ENCODE data around the gene COL12A1. TPM values are rescaled to one million over a fixed set of nuclear protein-coding genes. Genes with fewer than 3 reads are reported as not detected.

The COL12A1 gene
- total RNA-seq, 4 donors from 2014 or later = 136 to 423 (median 275) TPM

GRCh38 chr6:75180864-75181263 lies 25.0 kb downstream of the COL12A1 start:
- no peaks in the 10 kb centered on the region for H3K36me3 ChIP-seq
- no peak overlapping the region for H3K4me3 ChIP-seq
- H3K9me3 ChIP-seq = no peaks in the 10 kb centered on the region
- H3K4me1 ChIP-seq = no peaks in the 10 kb centered on the region
- intact Hi-C loops (cut with DNase I; ENCODE audit: low total_unique reads) = no loop called here
- H3K27ac ChIP-seq = peak overlapping the region in 1 of 2 donors; percentile 28
- TF ChIP-seq CTCF (IDR thresholded peaks at IDR 0.05) (no peak), POLR2A (IDR thresholded peaks at IDR 0.05) (no peak)
- no peaks in the 10 kb centered on the region for H3K27me3 ChIP-seq
- no peak for DNase-seq

GRCh38 chr6:75178757-75179156 lies 27.1 kb downstream of the COL12A1 start:
- Histone ChIP-seq H3K4me3 (no peak overlapping the region), H3K9me3 (no peaks in the 10 kb centered on the region), H3K36me3 (no peaks in the 10 kb centered on the region), H3K27ac (no peak overlapping the region), H3K4me1 (no peaks in the 10 kb centered on the region), H3K27me3 (no peaks in the 10 kb centered on the region)
- DNase-seq = no peak
- TF ChIP-seq POLR2A (IDR thresholded peaks at IDR 0.05) (no peak), CTCF (IDR thresholded peaks at IDR 0.05) (no peak)
- intact Hi-C loops (cut with DNase I; ENCODE audit: low total_unique reads) = no loop called here

GRCh38 chr6:75176076-75176582 lies 29.7 kb downstream of the COL12A1 start:
- H3K27ac ChIP-seq = no peak overlapping the region
- H3K36me3 ChIP-seq = no peaks in the 10 kb centered on the region

GRCh38 chr6:75171986-75172385 lies 33.9 kb downstream of the COL12A1 start:
- Histone ChIP-seq H3K4me3 (no peak overlapping the region), H3K27me3 (no peaks in the 10 kb centered on the region), H3K27ac (peak overlapping the region; percentile 21 to 57), H3K9me3 (no peaks in the 10 kb centered on the region), H3K36me3 (no peaks in the 10 kb centered on the region), H3K4me1 (peaks cover 3 to 10% of the 10 kb centered on the region in 2 donors)
- intact Hi-C loops (cut with DNase I; ENCODE audit: low total_unique reads) = no loop called here
- no peak for DNase-seq
- TF ChIP-seq POLR2A (IDR thresholded peaks at IDR 0.05) (no peak), CTCF (IDR thresholded peaks at IDR 0.05) (no peak)

More at GRCh38 chr6:75176076-75176582, 29.7 kb downstream of the COL12A1 start:
- TF ChIP-seq CTCF (IDR thresholded peaks at IDR 0.05) = no peak
- no peak for TF ChIP-seq POLR2A (IDR thresholded peaks at IDR 0.05)
- no peaks in the 10 kb centered on the region for H3K4me1 ChIP-seq
- H3K4me3 ChIP-seq = no peak overlapping the region
- DNase-seq = no peak
- no peaks in the 10 kb centered on the region for H3K9me3 ChIP-seq
- H3K27me3 ChIP-seq = no peaks in the 10 kb centered on the region
- intact Hi-C loops (cut with DNase I; ENCODE audit: low total_unique reads) = no loop called here

- TF ChIP-seq CTCF (IDR thresholded peaks at IDR 0.05) (no peak), POLR2A (IDR thresholded peaks at IDR 0.05) (no peak)
- no peaks in the 10 kb centered on the region for H3K9me3 ChIP-seq
- peaks cover 3 to 10% of the 10 kb centered on the region in 2 donors for H3K4me1 ChIP-seq
- peak overlapping the region; percentile 21 to 57 for H3K27ac ChIP-seq
- intact Hi-C loops (cut with DNase I; ENCODE audit: low total_unique reads) = no loop called here
- no peaks in the 10 kb centered on the region for H3K27me3 ChIP-seq
- no peaks in the 10 kb centered on the region for H3K36me3 ChIP-seq
- H3K4me3 ChIP-seq = no peak overlapping the region
- DNase-seq = no peak
Measured at GRCh38 chr6:75171567-75171966, 34.3 kb downstream of the COL12A1 start.
